PC-3 (cell line): ENCODE results near the gene HBE1.

ENCODE experiments used
- CTCF ChIP-seq: fragments of 300-600 bp; sonication (generic); conservative IDR thresholded peaks from 2 replicates; pipeline ENCODE4 v1.5.1; 2017; ENCODE audit warnings: antibody characterized with exemption, low read depth, mild to moderate bottlenecking, low read length
- EZH2 ChIP-seq: fragments of 300-600 bp; sonication (generic); IDR thresholded peaks from one replicate; pipeline ENCODE4 v1.6.1; 2017; ENCODE audit warnings: antibody characterized with exemption, mild to moderate bottlenecking, low read length; ENCODE audit not compliant: unreplicated experiment

- no peak for TF ChIP-seq EZH2
- no peak for TF ChIP-seq CTCF
Measured at GRCh38 chr11:5237420-5237819, 32.3 kb downstream of the HBE1 start.
